ENCODE data around the gene P2RY2.

DNA sequence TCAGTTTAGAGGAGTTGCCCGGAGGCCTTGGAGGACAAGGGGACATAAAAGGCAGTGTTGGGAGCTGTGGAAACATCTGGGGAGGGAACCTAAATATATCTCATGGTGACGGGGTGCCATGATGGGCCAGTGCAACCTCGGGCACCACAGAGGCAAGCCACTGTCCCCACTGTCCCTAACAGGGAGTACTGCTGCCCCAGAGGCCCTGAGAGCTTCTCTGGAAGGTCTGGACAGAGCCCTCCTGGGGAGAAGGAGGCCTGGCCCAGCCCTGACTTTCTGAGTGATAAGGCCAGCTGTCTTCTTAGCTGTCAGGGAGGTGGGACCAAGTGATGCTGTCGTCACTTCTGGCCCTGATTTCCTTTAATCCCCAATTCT, 48.6 kb downstream of the P2RY2 start:
- TF ChIP-seq, protein P1, sequence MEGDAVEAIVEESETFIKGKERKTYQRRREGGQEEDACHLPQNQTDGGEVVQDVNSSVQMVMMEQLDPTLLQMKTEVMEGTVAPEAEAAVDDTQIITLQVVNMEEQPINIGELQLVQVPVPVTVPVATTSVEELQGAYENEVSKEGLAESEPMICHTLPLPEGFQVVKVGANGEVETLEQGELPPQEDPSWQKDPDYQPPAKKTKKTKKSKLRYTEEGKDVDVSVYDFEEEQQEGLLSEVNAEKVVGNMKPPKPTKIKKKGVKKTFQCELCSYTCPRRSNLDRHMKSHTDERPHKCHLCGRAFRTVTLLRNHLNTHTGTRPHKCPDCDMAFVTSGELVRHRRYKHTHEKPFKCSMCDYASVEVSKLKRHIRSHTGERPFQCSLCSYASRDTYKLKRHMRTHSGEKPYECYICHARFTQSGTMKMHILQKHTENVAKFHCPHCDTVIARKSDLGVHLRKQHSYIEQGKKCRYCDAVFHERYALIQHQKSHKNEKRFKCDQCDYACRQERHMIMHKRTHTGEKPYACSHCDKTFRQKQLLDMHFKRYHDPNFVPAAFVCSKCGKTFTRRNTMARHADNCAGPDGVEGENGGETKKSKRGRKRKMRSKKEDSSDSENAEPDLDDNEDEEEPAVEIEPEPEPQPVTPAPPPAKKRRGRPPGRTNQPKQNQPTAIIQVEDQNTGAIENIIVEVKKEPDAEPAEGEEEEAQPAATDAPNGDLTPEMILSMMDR (IDR thresholded peaks at IDR 0.05; ENCODE audit: low read depth, low read length, poor library complexity, severe bottlenecking): no peak
- no peak for TF ChIP-seq EZH2phosphoT487 (IDR thresholded peaks at IDR 0.05; ENCODE audit: borderline replicate concordance, low read length)

Measured in DOHH2 (cell line).